Thoracic aorta (tissue), 2 donors: ENCODE data around the gene RHEB. TPM values are rescaled to one million over a fixed set of nuclear protein-coding genes. Genes with fewer than 3 reads are reported as not detected.

Source experiments
- ATAC-seq: fragments of 150-250 bp; one replicate; pipeline ENCODE4 v1.8.0; 2017; ENCODE audit warnings: low read depth; ENCODE audit not compliant: insufficient number of reproducible peaks, low FRiP score
- DNase-seq: peaks from one replicate; pipeline ENCODE4 v3.0.0-alpha.2; 2020; ENCODE audit warnings: low spot score
- H3K27ac ChIP-seq, 2 donors: fragments of 200-600 bp; sonication (generic); 1 replicate in 1 of 2; 2 replicates in 1 of 2; pipeline ENCODE4 v1.5.1; 2016; ENCODE audit warnings: mild to moderate bottlenecking in 2 of 2, moderate library complexity in 2 of 2
- H3K27me3 ChIP-seq: fragments of 200-600 bp; sonication (generic); replicated peaks from 2 replicates; pipeline ENCODE4 v1.6.0; 2016; ENCODE audit warnings: mild to moderate bottlenecking; ENCODE audit not compliant: insufficient read depth
- H3K36me3 ChIP-seq: fragments of 200-600 bp; sonication (generic); one replicate; pipeline ENCODE4 v1.5.1; 2016
- H3K4me1 ChIP-seq, 2 donors: fragments of 200-600 bp; sonication (generic); 1 replicate in 1 of 2; 2 replicates in 1 of 2; pipeline versions ENCODE4 v1.5.1 to v1.6.0; 2016; ENCODE audit warnings: low read depth in 2 of 2, mild to moderate bottlenecking in 1 of 2; ENCODE audit not compliant: control insufficient read depth in 1 of 2
- H3K4me3 ChIP-seq: fragments of 200-600 bp; sonication (generic); 2 replicates; pipeline ENCODE4 v1.5.1; 2016; ENCODE audit warnings: mild to moderate bottlenecking
- H3K9me3 ChIP-seq: fragments of 200-600 bp; sonication (generic); 2 replicates; pipeline ENCODE4 v1.5.1; 2016
- total RNA-seq, 2 donors: library from RNA; depleted of rRNA; stranded (reverse); fragments of >200 nt; gene quantifications; one replicate each; pipeline versions ENCODE4 v1.1.0 to v1.2.3, GENCODE V29; 2016
- TF ChIP-seq, protein P1 (sequence below): fragments of 200-600 bp; sonication (generic); IDR thresholded peaks from one replicate; pipeline ENCODE4 v1.5.1; 2019; ENCODE audit warnings: antibody characterized with exemption

The RHEB gene
- total RNA-seq, 2 donors from 2014 or later: 88.9 to 102 TPM

DNA sequence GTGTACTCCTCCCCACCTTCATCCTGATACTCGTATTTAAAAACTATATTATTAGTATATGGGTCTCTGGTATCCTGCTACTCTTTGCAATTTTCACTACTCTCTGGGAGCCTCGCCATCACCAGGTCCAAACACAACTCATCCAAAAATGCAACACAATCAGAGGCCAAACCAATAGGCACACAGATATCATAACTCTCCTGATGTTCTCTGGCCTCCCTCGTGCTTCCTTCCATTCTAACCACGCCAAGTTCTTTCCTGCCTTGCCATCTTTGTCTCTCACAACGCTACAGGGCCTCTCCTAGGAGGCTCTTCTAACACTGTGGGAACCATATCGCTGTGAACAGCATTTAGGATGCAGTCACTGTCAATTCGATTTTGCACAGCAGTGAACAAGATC lies 7.3 kb downstream of the RHEB start:
- TF ChIP-seq, protein P1, sequence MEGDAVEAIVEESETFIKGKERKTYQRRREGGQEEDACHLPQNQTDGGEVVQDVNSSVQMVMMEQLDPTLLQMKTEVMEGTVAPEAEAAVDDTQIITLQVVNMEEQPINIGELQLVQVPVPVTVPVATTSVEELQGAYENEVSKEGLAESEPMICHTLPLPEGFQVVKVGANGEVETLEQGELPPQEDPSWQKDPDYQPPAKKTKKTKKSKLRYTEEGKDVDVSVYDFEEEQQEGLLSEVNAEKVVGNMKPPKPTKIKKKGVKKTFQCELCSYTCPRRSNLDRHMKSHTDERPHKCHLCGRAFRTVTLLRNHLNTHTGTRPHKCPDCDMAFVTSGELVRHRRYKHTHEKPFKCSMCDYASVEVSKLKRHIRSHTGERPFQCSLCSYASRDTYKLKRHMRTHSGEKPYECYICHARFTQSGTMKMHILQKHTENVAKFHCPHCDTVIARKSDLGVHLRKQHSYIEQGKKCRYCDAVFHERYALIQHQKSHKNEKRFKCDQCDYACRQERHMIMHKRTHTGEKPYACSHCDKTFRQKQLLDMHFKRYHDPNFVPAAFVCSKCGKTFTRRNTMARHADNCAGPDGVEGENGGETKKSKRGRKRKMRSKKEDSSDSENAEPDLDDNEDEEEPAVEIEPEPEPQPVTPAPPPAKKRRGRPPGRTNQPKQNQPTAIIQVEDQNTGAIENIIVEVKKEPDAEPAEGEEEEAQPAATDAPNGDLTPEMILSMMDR: no peak

DNA sequence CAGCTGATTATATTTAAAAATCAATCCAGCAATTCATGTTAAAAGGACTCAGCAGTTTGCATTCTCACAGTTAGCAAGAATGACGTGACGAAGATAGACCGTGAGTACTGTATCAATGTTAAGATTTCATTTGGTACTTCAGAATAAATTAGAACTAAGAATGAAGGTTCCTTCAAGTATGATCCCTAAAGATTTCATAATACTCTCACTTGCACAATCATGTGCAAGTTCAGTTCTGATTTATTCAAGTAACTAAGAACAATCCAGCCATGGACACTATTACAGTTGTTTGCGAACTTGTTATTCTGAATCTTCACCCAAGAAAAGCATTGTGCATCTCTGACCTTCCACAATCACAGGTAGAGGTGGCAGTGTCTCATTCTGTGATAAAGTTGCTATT lies 7.7 kb downstream of the RHEB start:
- no peak overlapping the region for H3K27ac ChIP-seq

More for the DNA sequence above, 7.3 kb downstream of the RHEB start:
- no peaks in the 10 kb centered on the region for H3K9me3 ChIP-seq
- H3K36me3 ChIP-seq: no peaks in the 10 kb centered on the region
- ATAC-seq (no peak), DNase-seq (no peak)
- no peak overlapping the region for H3K4me3 ChIP-seq
- peaks cover 44 to 79% of the 10 kb centered on the region in 2 donors for H3K4me1 ChIP-seq
- H3K27me3 ChIP-seq: no peaks in the 10 kb centered on the region
- H3K27ac ChIP-seq: no peak overlapping the region

GRCh38 chr7:151511270-151511669 lies 8.4 kb downstream of the RHEB start:
- ATAC-seq: no peak
- H3K4me1 ChIP-seq: peaks cover 48 to 78% of the 10 kb centered on the region in 2 donors
- TF ChIP-seq, protein P1: no peak

More for the DNA sequence above, 7.7 kb downstream of the RHEB start:
- TF ChIP-seq, protein P1: no peak
- peaks cover 44 to 79% of the 10 kb centered on the region in 2 donors for H3K4me1 ChIP-seq
- H3K36me3 ChIP-seq: no peaks in the 10 kb centered on the region
- DNase-seq (no peak), ATAC-seq (no peak)
- no peaks in the 10 kb centered on the region for H3K27me3 ChIP-seq
- H3K9me3 ChIP-seq: no peaks in the 10 kb centered on the region
- H3K4me3 ChIP-seq: no peak overlapping the region

GRCh38 chr7:151509670-151510333 lies 9.9 kb downstream of the RHEB start:
- Histone ChIP-seq H3K4me1 (peaks cover 36 to 71% of the 10 kb centered on the region in 2 donors), H3K9me3 (no peaks in the 10 kb centered on the region), H3K36me3 (no peaks in the 10 kb centered on the region), H3K27me3 (no peaks in the 10 kb centered on the region), H3K4me3 (no peak overlapping the region), H3K27ac (peak overlapping the region; percentile 32 to 33)
- TF ChIP-seq, protein P1: no peak
- DNase-seq (no peak), ATAC-seq (no peak)

More at GRCh38 chr7:151511270-151511669, 8.4 kb downstream of the RHEB start:
- Histone ChIP-seq H3K36me3 (no peaks in the 10 kb centered on the region), H3K27me3 (no peaks in the 10 kb centered on the region), H3K4me3 (no peak overlapping the region), H3K9me3 (no peaks in the 10 kb centered on the region), H3K27ac (no peak overlapping the region)
- DNase-seq: no peak

GRCh38 chr7:151508991-151509390 lies 10.7 kb downstream of the RHEB start:
- no peak for ATAC-seq
- Histone ChIP-seq H3K27me3 (no peaks in the 10 kb centered on the region), H3K4me3 (no peak overlapping the region), H3K36me3 (no peaks in the 10 kb centered on the region), H3K27ac (peak overlapping the region in 1 of 2 donors; percentile 32), H3K9me3 (no peaks in the 10 kb centered on the region), H3K4me1 (peaks cover 41 to 76% of the 10 kb centered on the region in 2 donors)
- no peak for DNase-seq
- TF ChIP-seq, protein P1: no peak
